ENCODE measurements around the gene ZNF682. TPM values are rescaled to one million over a fixed set of nuclear protein-coding genes. Genes with fewer than 3 reads are reported as not detected.
"Not testable (repeated sequence)": the region's sequence is repeated elsewhere in the genome, so short reads cannot be mapped to it uniquely, and the experiment has no call there.

Gene ZNF682
- total RNA-seq, 1 donor from 2014 or later = 2.8 TPM

GRCh38 chr19:19966862-19967261 lies 72.4 kb downstream of the ZNF682 start:
- DNase-seq (ENCODE audit: low read depth) = no peak
- TF ChIP-seq, protein P1, sequence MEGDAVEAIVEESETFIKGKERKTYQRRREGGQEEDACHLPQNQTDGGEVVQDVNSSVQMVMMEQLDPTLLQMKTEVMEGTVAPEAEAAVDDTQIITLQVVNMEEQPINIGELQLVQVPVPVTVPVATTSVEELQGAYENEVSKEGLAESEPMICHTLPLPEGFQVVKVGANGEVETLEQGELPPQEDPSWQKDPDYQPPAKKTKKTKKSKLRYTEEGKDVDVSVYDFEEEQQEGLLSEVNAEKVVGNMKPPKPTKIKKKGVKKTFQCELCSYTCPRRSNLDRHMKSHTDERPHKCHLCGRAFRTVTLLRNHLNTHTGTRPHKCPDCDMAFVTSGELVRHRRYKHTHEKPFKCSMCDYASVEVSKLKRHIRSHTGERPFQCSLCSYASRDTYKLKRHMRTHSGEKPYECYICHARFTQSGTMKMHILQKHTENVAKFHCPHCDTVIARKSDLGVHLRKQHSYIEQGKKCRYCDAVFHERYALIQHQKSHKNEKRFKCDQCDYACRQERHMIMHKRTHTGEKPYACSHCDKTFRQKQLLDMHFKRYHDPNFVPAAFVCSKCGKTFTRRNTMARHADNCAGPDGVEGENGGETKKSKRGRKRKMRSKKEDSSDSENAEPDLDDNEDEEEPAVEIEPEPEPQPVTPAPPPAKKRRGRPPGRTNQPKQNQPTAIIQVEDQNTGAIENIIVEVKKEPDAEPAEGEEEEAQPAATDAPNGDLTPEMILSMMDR (conservative IDR thresholded peaks at IDR 0.05; ENCODE audit: low read depth, low read length) = no peak
- H3K4me3 ChIP-seq (ENCODE audit: low read depth, low read length) = no peak overlapping the region

DNA sequence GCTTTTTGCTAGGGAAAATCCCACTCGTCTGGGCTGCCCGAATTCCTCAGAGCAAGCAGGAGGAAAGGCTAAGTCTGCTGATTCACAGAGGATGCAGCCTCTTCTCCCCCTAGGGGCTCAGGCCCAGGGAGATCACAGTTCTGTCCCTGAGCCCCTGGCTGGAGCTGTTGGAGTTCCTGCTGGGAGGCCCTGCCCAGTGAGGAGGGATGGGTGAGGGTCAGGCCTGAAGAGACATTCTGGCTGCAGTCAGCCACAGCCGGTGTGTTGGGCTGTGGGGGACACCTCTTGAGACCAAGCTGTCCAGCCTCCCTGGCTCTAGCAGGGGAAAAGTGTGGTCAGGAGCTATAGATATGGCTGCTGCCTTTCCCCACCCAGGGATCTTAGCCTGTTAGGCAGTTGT lies 73.2 kb downstream of the ZNF682 start:
- not testable (repeated sequence) for H3K4me3 ChIP-seq (ENCODE audit: low read depth, low read length); DNase-seq (ENCODE audit: low read depth)

DNA sequence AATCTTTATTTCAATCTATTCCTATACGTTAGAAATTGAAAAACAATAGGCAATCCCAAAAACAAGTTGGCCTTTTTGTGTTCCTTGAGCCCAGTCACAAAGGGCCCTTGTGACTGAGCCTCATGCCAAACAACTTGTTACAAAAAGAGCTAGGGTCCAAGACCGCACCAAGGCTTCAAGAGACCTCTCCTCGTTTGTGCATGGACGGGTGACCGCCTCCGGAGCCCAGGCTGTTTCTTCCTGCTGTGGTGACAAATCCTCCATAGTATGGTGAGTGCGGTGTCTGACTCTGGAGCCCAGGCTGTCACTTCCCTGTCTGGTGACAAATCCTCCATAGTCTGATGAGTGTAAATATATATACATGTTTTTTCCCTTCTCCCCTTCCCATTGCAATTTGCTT lies 74.9 kb downstream of the ZNF682 start:
- TF ChIP-seq, protein P1 (conservative IDR thresholded peaks at IDR 0.05; ENCODE audit: low read depth, low read length) = no peak
- no peak for DNase-seq (ENCODE audit: low read depth)
- H3K4me3 ChIP-seq (ENCODE audit: low read depth, low read length) = no peak overlapping the region

DNA sequence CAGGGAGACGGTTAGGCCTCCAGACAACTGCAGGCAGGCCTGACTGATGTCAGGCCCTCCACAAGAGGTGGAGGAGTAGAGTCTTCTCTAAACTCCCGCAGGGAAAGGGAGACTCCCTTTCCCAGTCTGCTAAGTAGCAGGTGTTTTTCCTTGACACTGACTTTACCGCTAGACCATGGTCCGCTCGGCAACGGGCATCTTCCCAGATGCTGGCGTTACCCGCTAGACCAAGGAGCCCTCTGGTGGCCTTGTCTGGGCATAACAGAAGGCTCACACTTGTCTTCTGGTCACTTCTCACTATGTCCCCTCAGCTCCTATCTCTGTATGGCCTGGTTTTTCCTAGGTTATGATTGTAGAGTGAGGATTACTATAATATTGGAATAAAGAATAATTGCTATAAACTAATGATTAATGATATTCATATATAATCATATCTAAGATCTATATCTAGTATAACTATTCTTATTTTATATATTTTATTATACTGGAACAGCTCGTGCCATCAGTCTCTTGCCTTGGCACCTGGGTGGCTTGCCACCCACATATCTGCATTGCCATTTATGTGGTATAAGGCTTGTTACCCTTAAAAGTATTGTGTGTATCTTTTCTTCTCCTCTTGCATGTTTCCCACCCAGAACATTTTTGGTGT lies 80.0 kb downstream of the ZNF682 start:
- DNase-seq (ENCODE audit: low read depth); H3K4me3 ChIP-seq (ENCODE audit: low read depth, low read length): not testable (repeated sequence)
- TF ChIP-seq, protein P1 (conservative IDR thresholded peaks at IDR 0.05; ENCODE audit: low read depth, low read length) = peak; percentile 57

- not testable (repeated sequence) for H3K4me3 ChIP-seq (ENCODE audit: low read depth, low read length); DNase-seq (ENCODE audit: low read depth)
Observed at GRCh38 chr19:19957766-19958165, 81.5 kb downstream of the ZNF682 start.

GRCh38 chr19:19956434-19957075 lies 82.8 kb downstream of the ZNF682 start:
- TF ChIP-seq, protein P1 (conservative IDR thresholded peaks at IDR 0.05; ENCODE audit: low read depth, low read length) = no peak
- DNase-seq (ENCODE audit: low read depth) = no peak
- no peak overlapping the region for H3K4me3 ChIP-seq (ENCODE audit: low read depth, low read length)

DNA sequence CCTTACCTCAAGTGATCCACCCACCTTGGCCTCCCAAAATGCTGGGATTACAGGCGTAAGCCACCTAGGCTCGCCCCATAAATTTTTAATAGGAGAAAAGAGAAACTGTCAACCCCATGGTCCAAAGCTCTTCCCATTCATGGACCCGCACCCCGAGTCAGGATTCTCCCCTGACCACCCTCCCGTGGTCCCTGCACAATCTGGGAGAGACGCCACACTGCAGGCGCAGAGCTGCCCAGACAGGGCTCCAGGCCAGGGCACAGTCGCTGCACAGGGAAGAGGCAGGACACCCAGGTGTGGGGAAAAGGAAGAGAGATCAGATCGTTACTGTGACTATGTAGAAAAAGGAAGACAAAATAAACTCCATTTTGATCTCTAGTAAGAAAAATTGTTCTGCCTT lies 84.1 kb downstream of the ZNF682 start:
- no peak for DNase-seq (ENCODE audit: low read depth)
- TF ChIP-seq, protein P1 (conservative IDR thresholded peaks at IDR 0.05; ENCODE audit: low read depth, low read length) = no peak
- H3K4me3 ChIP-seq (ENCODE audit: low read depth, low read length) = no peak overlapping the region

Other genes with a start within 250 kb of the ZNF682 start
- gene ZNF506, start 217.8 kb downstream of the ZNF682 start, total RNA-seq = 10.4 and 12.8 TPM in 2 replicates
- gene ZNF253, start 173.6 kb downstream of the ZNF682 start, total RNA-seq = 6.9 and 8.1 TPM in 2 replicates
- gene ZNF93, start 138.6 kb downstream of the ZNF682 start, total RNA-seq = 10.7 and 14.4 TPM in 2 replicates
- gene ZNF90, start 38.5 kb upstream of the ZNF682 start, total RNA-seq = 3.6 and 5.9 TPM in 2 replicates
- gene ZNF486, start 127.7 kb upstream of the ZNF682 start, total RNA-seq = 14.9 and 16.0 TPM in 2 replicates

All from epithelial cell of proximal tubule (primary cell).